Central memory CD4-positive, alpha-beta T cell (primary cell): ENCODE measurements around the gene NCOA3.

Experiments used
- DNase-seq: peaks from one replicate; pipeline ENCODE4 v3.0.0; 2022

The NCOA3 gene

DNA sequence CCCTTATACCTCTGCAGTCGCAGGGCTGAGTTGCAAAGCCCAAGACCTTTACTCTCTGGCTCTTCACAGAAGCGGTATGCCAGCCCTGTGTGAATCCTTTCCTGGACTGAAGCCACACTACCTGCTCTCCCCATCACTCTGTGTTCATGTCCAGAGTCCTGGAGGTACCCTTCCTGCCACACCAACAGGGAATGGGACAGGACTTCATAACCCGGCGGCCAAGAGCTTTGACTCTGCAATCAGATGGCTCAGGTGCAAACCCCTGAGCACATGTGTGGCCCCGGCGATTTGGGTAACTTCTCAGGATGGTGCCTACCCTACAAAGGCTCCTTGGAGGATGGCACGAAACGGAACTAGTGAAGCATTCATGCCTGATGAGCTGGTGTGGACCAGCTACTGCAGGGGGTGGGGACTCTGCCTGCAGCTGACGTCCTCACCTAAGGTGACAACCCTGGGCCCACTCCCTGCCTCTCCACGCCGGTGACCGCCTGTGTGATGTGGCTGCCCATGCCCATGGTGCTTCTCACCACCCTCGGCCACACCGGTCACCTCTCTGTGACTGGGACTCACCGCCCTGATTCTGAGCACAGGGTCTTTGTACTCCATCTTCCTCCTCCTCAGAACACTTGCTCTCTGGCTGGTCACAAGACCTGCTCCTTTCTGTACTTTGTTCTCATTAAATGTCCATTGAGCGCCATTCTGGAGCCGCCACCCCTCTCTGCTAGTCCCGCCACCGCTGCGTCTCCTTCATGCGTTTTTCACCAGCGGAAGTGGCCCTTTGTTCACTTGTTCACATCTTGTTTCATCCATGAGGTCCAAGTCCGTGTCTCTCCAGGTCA is 166.8 kb downstream of the NCOA3 start:
- no peak for DNase-seq

DNA sequence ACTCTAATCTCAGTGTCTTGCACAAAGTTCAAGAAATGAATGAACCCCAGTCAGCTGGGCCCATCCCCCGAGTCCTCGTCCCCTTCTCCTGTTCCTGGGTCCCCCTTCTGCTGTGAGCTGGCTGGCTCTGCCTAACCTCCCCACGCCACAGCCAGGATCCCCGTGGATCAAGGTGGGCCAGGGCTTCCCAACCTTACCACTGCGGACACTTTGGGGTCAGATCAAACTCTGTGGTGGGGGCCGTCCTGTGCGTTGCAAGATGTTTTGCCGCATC is 167.4 kb downstream of the NCOA3 start:
- DNase-seq, result no peak

DNA sequence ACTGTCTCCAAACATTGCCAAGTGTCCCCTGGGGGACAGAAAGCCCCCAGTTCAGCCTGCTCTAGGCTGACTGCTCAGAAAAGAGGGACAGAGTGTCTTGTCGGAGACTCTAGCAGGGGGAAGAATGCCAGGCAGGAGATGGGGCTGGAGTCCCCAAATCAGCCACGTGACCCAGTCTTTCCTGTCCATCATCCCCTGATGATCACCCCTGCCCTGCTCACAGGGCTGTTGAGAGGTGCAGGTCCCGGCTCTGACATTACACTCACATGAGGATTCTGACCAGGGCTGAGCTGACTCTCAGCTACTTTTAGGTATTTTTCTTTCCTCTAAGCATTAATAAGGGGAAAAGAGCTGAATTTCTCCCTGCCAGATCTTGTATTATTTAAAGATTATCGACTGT is 167.8 kb downstream of the NCOA3 start:
- DNase-seq, result no peak

DNA sequence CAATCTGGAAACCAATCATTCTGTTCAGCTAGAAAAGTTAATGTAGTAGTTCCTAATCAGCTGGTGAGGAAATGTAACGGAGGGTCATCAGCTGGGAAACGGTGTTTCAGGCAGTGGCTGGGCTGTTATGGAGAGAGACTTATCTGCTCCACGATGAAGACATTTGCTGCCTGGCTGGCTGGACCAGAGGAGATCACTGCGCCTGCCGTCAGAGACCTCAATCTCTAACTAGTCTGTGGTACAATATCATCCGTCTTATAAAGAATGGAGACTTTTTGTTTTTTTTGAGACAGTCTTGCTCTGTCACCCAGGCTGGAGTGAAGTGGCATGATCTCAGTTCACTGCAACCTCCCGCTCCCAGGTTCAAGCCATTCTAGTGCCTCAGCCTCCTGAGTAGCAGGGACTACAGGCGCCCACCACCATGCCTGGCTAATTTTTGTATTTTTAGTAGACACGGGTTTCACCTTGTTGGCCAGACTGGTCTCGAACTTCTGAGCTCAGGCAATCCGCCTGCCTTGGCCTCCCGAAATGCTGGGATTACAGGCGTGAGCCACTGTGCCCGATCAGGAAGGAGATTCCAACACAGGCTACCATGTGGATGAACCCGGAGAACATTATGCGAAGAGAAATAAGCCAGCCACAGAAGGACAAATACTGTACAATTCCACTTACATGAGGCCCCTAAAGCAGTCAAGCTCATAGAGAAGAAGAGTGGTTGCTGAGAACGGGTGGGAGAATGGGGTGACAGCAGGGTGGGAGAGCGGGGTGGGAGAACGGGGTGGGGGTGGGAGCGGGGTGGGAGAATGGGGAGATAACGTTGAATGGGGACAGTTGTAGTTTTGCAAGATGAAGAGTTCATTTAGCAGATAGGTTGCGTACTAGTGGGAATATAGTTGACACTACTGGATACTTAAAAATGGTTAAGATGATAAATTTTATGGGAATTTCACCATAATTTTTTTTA is 168.5 kb downstream of the NCOA3 start:
- no peak for DNase-seq

DNA sequence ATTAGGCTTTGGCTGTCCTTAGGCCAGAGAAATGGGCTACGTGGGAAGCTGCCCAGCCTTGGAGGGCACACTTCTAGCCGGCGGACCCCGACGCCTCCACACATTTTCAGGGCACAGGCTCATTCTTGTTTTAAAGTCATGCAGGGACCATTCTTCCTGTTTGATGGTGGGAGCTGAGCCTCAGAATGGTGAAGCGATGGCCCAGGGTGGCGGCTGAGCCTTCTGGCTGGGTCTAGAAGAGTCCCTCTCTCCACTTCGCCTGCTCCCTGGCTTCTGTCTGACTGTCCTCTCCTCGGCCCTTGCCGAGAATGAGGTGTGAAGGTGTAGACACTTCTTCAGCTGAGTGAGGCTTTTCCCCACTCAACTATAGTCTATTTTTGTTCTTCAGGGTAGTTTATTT is 169.2 kb downstream of the NCOA3 start:
- no peak for DNase-seq

DNA sequence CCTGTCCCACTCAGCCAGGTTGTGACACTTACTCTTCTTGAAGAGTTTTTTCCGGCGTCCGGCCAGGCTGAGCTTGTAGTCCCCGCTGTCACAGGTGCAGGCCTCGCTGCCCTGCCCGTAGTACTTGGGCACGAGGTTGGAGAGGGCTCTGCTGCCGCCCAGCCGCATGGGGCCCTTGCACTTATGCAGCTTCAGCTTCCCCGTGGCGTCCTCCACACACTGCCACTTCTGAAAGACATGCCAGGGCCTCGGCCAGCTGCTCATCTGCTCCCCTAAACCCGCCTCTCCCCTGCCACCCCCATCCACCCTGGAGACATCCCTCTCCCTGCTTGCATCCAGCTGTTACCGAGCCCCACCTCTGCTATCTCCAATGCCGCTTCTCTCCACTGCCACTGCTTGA is 170.5 kb downstream of the NCOA3 start:
- DNase-seq, result no peak

DNA sequence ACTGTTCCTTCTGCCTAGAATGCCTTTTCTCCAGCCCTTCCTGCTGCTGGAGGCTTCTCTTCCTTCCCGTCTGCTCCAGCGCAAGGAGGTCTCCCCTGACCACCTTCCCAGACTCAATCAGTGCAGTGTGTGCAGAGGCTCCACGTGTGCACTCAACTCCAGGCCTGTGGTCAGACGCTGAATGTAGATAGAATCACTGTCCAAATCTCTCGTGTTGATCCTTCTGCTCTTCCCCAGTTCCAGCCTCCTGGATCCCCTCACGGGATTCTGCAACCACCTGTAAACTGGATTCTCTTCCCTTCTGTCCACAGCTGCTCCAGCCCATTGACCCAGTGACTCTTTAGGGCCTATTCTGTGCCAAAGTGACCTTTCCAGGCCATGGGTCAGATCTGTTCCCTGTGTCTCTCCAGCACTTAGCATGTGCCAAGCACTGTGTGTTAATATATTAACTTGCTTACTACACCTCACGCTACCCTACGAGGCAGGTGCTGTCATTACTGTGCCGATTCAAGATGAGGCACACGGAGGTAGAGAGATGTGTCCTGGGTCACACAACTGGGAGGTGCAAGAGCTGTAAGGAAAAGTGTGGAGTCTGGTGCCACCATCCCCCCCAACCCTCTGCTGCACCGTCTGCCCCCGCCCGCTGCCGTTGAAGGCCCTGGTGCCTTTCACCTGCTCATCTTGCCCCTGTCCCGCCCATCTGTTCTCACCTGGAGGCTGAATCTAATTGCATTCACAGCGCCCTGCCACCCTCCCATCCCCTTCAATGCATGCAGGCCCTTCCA is 171.4 kb downstream of the NCOA3 start:
- DNase-seq, result no peak

DNA sequence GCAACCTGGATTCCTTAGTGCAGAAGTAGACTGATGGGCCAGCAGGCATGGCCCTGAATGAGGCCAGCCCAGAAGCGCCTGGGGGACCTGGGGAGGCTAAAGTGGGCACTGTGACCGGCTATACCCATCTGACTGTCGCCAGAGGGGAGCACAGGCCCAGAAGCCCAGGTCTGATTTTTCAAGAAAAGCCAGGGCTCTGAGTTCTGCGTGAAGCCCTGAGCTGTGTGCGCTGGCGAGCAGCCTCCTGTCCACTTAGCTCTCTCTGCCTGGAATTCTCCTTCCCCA is 171.9 kb downstream of the NCOA3 start:
- DNase-seq, result no peak

DNA sequence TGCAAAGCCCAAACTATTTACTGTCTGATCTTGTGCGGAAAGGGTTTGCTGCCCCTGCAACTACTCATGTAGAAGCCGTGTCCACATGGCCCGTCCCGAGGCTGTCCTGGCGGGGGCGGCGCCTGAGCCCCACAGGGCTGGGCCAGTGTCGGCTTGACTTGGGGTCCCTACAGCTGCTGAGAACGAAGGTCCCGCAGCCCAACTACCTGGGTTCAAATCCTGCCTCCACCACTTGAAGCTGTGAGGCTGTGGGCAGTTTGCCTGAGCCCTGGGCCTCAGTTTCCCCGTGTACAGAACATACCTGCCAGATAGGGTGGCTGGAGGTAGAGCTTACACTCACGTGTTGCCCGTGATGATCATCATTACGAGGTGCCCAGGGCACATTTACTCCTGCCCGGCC is 172.5 kb downstream of the NCOA3 start:
- no peak for DNase-seq

DNA sequence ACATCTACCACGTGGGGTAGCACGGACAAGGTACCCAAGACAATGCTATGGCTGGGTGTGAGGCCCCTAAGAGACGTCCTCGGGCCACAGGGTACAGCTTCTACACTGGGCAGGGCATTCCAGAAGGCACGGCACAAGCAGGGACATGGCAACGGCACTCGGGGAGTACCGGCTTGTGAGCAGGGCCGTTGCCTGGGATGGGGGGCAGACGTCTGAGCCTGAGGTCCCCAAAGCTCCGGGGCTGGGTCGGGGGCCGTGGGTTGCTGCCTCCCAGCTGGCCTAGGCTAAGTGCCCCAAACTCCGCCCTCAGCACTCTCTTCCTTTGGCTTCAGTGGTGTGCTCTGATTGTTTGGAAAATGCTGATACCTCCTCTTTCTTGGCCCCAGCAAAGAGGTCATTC is 173.0 kb downstream of the NCOA3 start:
- no peak for DNase-seq

DNA sequence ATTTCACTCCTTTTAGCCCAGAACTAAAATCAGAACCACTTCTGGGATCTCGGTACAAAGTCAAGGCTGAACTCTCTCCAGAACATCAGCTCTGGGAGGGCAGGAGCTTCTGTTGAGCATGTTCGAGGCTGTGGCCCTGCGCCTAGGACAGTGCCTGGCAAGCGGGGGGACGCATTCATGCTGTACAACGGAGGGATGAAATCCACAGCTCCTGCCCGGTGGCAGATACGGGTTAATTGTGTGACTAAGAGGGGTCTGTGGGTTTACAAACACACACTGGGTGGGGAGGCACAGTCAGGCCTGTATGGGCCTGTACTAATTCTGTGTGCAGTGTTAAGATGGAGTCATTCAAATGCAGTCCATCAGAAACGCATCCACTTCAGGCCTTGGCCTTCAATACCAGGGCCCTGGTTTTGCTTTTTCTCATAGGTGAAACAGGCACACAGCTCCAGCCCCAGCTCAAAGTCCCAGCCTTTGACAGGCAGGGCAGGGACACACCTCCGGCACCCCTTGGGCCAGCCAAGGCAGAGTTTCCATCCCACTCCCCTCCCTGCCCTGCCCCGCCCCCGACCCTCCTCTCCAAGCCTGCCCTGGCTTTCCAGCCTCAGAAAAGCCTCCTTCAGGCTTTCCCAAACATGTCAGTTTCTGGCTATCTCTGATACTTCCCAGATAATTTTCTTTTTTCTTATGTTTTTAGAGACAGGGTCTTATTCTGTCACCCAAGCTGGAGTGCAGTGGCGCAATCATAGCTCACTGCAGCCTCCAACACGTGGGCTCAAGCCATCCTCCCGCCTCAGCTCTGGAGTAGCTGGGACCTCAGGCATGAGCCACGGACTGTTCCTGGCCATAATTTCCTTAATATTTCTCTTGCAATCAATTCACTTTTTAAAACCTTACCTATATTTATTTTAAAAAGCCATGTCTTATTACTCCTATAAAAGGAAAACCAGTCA is 173.8 kb downstream of the NCOA3 start:
- DNase-seq, result no peak

DNA sequence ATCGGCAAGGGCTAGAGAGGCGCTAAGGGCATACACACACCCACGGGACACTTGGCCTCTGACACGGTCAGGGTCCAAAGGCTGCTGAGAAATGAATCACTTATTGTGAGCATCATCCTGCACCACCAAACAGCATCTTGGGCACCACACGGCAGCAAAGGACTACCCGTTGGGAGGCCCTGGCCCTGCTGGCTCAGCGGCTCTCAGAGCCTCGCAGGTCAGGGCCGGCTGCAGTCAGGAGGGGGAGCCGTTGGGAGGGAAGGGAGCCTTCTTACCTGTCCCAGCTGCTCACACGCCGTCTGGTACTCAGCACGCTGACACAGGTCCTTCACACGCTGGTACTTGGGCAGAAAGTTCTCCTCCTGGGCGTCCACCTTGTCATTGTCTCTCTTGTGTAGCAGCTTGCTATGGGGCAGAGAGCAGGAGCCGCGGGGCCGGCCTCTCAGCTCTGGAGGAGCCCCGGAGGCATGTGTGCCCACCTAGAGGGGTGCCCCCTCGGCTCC is 174.6 kb downstream of the NCOA3 start:
- DNase-seq, result no peak

DNA sequence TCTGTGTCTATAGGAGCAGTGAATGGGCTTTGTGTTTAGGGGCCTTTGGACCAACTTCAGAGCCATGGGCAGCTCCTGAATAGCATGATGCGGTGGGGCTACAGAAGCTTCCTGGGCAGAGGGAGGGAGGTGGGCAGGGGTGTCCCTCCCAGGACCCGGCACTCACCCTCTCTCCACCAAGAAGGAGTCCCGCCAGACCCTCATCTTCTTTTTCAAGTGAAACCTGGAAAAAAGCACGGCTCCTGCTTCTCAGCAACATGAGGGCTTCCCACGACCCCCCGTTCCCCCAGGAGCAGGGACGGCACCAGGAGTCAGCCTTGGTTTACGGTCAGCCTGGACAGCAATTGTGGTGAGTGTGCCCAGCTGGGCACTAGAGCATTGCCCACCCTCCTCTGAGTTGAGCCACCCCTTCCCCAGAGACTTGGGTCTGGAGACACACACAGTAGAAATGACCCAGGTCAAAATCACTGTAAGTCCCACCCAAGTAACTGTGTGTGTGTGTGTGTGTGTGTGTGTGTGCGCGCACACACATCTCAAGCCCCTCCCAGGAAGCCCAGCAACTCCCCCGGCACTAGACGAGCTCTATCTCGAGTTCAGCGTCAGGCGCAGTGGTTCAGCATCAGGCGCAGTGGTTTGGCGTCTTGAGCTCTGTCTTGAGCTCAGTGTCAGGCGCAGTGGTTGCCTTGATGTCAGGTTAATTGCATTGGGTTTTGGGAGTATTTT is 175.4 kb downstream of the NCOA3 start:
- no peak for DNase-seq

DNA sequence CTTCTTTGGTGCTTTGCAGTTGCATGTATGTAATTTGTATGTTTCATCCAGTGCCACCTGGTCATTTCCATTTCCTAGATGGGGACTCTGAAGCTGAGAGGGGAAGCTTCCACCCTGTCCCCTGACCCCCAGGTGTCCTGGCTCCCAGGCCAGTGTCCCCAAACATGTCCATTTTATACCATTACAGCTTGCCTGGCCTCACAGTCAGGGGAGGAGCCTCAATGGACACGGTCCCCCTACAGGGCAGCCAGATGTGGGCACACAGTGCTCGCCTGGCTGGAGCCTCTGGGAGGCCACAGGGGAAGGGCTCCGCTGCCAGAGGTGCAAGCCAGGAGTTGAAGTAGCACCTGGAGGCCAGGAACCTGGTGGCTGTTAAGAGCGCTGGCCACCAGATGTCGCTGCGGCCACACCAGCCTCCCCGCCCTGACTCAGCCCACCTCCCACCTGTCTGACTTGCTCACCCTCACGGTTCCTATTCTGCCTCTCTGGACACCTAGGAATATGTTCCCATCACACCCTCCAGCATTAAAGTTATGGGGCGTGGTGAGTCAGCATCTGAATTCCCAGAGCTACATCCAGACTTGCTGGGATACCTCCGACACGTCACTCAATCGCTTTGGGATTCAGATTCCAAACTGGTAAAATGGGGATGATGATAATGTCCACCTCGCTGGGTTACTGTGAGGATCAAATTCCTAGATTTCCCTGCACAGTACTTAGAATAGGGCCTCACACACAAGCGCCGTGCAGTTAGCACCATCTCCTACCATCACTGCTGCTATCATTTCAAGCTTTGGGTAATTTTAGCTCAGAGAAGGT is 176.2 kb downstream of the NCOA3 start:
- DNase-seq, result peak; percentile 33

DNA sequence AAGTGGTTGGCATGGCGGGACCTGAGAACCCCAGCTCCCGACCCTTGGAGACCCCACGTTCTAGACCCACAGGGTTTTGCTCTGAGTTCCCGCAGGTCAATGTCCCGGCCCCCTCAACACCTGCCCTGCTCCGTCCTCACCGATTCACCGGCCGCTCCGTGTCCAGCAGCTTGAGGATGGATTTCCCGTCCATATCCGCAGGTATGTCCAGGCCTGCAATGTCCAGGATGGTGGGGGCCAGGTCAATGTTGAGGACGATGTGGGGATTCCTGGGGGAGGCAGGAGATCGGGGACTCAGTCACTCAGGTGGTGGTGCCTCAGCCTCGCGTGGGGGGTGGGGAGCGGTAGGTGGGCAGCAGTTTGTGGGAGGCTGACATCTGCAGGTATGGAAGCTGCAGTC is 176.8 kb downstream of the NCOA3 start:
- DNase-seq, result no peak

DNA sequence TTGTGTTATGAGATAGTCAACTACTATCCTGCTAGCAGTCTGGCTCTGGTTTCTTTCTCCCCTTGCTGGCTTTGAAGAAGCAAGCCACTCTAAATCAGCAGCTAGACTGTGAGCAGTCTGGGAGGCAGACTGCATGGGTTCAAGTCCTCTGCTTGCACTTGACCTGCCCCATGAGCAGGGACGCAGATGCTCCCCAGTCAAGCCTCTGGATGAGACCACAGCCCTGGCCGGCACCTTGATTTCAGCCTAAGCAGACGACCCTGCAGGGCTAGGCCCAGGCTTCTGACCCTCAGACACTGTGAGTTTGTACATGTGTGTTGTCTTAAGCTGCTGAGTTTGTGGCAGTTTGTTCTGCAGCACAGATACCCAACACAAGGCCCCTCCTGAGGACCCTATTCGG is 177.8 kb downstream of the NCOA3 start:
- DNase-seq, result no peak

DNA sequence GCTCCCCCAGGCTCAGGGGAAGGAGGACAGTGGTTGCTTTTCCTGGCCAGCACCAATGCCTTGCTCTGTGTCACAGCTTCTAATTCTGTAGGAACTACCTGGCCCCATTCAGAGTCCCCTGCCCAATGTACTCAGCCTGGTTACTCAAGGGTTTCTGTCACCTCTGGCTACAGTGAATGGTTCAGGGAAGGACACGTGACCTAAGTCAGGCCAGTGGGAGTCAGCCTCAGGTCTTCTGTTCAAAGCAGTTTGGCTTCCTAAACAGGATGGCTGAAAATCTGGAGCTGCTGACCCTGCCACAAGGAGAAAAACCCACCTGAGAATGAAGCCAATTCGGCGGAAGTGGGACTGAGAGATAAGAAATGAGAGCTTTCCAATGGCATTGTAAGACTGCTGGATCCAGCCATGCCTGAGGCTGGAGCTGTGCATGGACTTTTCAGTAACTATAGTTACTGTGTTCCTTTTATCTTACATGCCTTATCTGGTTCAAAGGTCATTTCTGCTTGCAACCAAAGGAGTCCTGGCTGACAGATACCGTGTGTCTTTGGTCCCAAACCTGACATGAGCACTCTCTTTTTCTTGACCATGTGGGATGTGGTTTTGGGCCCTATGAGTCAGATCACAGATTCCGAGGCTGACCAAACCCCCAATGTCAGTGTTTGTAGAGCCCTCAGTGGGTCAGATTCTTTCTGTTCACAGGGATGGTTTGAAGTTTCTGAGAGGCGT is 179.3 kb downstream of the NCOA3 start:
- no peak for DNase-seq

DNA sequence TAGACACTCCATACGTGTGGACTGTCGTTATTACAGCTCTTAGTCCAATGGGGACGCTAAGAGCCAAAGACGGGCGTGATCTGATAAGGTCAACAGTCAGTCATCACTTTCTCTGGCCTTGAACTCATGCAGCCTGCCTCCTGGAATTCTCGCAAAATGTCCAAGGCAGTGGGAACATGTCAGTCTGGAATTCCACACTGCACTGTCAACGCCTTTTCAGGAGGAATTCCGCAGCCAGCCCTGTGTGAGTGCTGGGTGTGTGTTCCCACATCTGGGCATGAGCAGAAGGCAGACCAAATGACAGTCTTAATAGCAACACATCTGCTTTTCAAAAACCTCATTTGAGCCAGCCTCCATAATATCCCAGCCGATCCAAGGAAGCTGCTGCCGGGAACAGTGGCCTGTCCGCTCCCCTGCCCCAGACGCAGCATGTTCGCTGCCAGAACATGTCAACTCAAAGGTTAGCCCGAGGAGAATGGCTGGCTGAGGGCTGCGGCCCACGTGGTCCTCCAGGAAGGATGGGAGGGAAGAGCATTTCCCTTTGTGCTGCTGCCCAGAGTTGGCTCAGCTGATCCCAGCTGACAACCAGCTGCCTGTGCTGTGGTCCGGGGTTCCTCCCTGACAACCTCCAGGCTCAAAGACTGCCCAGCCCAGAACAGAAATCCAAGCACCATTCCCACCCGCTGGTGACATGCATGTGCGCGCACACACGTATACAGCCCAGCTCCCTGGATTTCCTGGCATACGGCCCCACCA is 180.5 kb downstream of the NCOA3 start:
- DNase-seq, result no peak

DNA sequence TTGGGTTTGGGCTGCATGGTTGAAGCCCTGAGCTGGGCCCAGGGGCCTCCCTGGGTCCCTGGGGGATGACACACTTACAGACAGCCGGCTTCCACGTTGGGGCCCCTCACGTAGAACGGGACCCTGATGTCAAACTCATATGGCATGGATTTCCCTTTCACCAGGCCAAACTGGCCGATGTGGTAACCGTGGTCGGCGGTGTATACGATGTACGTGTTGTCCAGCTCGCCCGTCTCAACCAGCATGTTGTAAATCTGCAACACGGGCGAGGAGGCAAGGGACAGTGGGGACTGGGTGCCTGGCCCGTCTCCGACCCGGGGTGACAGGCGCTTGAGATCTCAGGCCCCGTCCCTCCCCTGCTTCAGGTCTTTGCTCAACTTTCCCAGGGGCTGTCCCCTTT is 181.2 kb downstream of the NCOA3 start:
- no peak for DNase-seq
